ENCODE data around the gene NAALADL1.

GRCh38 chr11:65051398-65051858, 6.9 kb downstream of the NAALADL1 start:
- TF ChIP-seq, protein P1, sequence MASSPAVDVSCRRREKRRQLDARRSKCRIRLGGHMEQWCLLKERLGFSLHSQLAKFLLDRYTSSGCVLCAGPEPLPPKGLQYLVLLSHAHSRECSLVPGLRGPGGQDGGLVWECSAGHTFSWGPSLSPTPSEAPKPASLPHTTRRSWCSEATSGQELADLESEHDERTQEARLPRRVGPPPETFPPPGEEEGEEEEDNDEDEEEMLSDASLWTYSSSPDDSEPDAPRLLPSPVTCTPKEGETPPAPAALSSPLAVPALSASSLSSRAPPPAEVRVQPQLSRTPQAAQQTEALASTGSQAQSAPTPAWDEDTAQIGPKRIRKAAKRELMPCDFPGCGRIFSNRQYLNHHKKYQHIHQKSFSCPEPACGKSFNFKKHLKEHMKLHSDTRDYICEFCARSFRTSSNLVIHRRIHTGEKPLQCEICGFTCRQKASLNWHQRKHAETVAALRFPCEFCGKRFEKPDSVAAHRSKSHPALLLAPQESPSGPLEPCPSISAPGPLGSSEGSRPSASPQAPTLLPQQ (tag by site-specific recombination; IDR thresholded peaks at IDR 0.05), result no peak
- no peak for TF ChIP-seq ZNF24 (tag by site-specific recombination; IDR thresholded peaks at IDR 0.05)
- no peak for TF ChIP-seq OVOL3 (tag by site-specific recombination; IDR thresholded peaks at IDR 0.05)
- TF ChIP-seq, protein P2, sequence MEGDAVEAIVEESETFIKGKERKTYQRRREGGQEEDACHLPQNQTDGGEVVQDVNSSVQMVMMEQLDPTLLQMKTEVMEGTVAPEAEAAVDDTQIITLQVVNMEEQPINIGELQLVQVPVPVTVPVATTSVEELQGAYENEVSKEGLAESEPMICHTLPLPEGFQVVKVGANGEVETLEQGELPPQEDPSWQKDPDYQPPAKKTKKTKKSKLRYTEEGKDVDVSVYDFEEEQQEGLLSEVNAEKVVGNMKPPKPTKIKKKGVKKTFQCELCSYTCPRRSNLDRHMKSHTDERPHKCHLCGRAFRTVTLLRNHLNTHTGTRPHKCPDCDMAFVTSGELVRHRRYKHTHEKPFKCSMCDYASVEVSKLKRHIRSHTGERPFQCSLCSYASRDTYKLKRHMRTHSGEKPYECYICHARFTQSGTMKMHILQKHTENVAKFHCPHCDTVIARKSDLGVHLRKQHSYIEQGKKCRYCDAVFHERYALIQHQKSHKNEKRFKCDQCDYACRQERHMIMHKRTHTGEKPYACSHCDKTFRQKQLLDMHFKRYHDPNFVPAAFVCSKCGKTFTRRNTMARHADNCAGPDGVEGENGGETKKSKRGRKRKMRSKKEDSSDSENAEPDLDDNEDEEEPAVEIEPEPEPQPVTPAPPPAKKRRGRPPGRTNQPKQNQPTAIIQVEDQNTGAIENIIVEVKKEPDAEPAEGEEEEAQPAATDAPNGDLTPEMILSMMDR (tag by site-specific recombination; IDR thresholded peaks at IDR 0.05), result no peak

All from HEK293 (cell line).